OCI-LY7 (cell line): Measurements from ENCODE around the gene CIZ1. TPM values are rescaled to one million over a fixed set of nuclear protein-coding genes. Genes with fewer than 3 reads are reported as not detected.

Experiments used
- BruUV-seq: library from RNA; stranded (reverse); fragments of 400-500 nt; replicated peaks from 2 replicates; lab custom pipeline; 2021; lab: Mats Ljungman, UMichigan
- CTCF ChIA-PET: fragments of 300-600 bp; sonication (Branson Sonifier 250); formaldehyde crosslinking; loops from one replicate; lab custom pipeline; 2022; ENCODE audit warnings: antibody characterized with exemption; ENCODE audit not compliant: unreplicated experiment; lab: Charles Lee
- POLR2A ChIA-PET: fragments of 300-600 bp; sonication (Branson Sonifier 250); formaldehyde crosslinking; loops from one replicate; lab custom pipeline; 2022; ENCODE audit warnings: antibody characterized with exemption; lab: Charles Lee
- DNase-seq: peaks from one replicate; pipeline ENCODE4 v3.0.0-alpha.2; 2015; ENCODE audit warnings: low spot score
- H2AFZ ChIP-seq: fragments of 200-600 bp; sonication (generic), shearing (Covaris generic); 2 replicates; pipeline ENCODE4 v1.6.1; 2014; ENCODE audit warnings: mild to moderate bottlenecking, antibody characterized with exemption, low read length, moderate library complexity
- H3K27ac ChIP-seq: fragments of 200-600 bp; sonication (generic); 2 replicates; pipeline ENCODE4 v1.5.1; 2014; ENCODE audit warnings: mixed run types, low read depth, mild to moderate bottlenecking, moderate library complexity, low read length, inconsistent platforms; ENCODE audit not compliant: poor library complexity, severe bottlenecking
- H3K36me3 ChIP-seq: fragments of 200-600 bp; sonication (generic); 2 replicates; pipeline ENCODE4 v1.6.1; 2014; ENCODE audit warnings: mild to moderate bottlenecking, antibody characterized with exemption, low read length, moderate library complexity, mixed read lengths; ENCODE audit not compliant: insufficient read depth
- H3K4me1 ChIP-seq: fragments of 200-600 bp; sonication (generic); 2 replicates; pipeline ENCODE4 v1.5.1; 2014; ENCODE audit warnings: mild to moderate bottlenecking, low read length; ENCODE audit not compliant: insufficient read depth, poor library complexity, severe bottlenecking
- H3K4me2 ChIP-seq: fragments of 200-600 bp; sonication (generic); 2 replicates; pipeline ENCODE4 v1.6.1; 2014; ENCODE audit warnings: mild to moderate bottlenecking, low read length
- H3K4me3 ChIP-seq: fragments of 200-600 bp; sonication (generic); 2 replicates; pipeline ENCODE4 v1.5.1; 2014; ENCODE audit warnings: mild to moderate bottlenecking, low read depth, low read length; ENCODE audit not compliant: poor library complexity, severe bottlenecking
- H3K79me2 ChIP-seq: fragments of 200-600 bp; sonication (generic); 2 replicates; pipeline ENCODE4 v1.6.1; 2016; ENCODE audit warnings: low read depth, mild to moderate bottlenecking, low read length, moderate library complexity, mixed read lengths; ENCODE audit not compliant: insufficient read depth
- H3K9me2 ChIP-seq: fragments of 200-600 bp; sonication (generic); 2 replicates; pipeline ENCODE4 v1.6.1; 2016; ENCODE audit warnings: mild to moderate bottlenecking, low read length, mixed read lengths; ENCODE audit not compliant: insufficient read depth
- H3K9me3 ChIP-seq: fragments of 200-600 bp; sonication (generic); 2 replicates; pipeline ENCODE4 v1.6.1; 2014; ENCODE audit warnings: mild to moderate bottlenecking, mixed run types, low read length, mixed read lengths
- H4K20me1 ChIP-seq: fragments of 200-600 bp; sonication (generic); 2 replicates; pipeline ENCODE4 v1.6.1; 2014; ENCODE audit warnings: mild to moderate bottlenecking, antibody characterized with exemption, low read length, moderate library complexity, mixed read lengths; ENCODE audit not compliant: insufficient read depth
- CTCF ChIP-seq: fragments of 200-600 bp; sonication (generic); conservative IDR thresholded peaks from 2 replicates; pipeline ENCODE4 v1.5.1; 2014; ENCODE audit warnings: mild to moderate bottlenecking, antibody characterized with exemption, low read length, moderate library complexity, mixed read lengths
- EZH2phosphoT487 ChIP-seq: fragments of 200-600 bp; sonication (generic); IDR thresholded peaks from 2 replicates; pipeline ENCODE4 v1.6.1; 2018; ENCODE audit warnings: low read depth, borderline replicate concordance, mild to moderate bottlenecking, mixed run types, antibody characterized with exemption, low read length, moderate library complexity, mixed read lengths
- intact Hi-C: fragments of 100-400 bp; cut with micrococcal nuclease; formaldehyde crosslinking; loops from one replicate; pipeline ENCODE4 v1.10.0; 2022; ENCODE audit not compliant: unreplicated experiment
- total RNA-seq, 2 experiments: library from RNA; depleted of rRNA in 1 of 2; stranded (reverse); fragments of >200 nt in 1 of 2; shearing (Covaris generic) in 1 of 2; gene quantifications; 2 replicates each; pipeline ENCODE4 v1.2.3, GENCODE V29; 2014 to 2022

Gene CIZ1
- total RNA-seq, 2 experiments from 2014 or later: 45.4 to 121 TPM

- TF ChIP-seq EZH2phosphoT487: 0 out of 2 replicates have a peak, but pooled peaks have one; percentile 62
- no peak for TF ChIP-seq CTCF
- no peaks in the 10 kb centered on the region for H3K9me2 ChIP-seq
- no peaks in the 10 kb centered on the region for H3K9me3 ChIP-seq
- peaks cover 14% of the 10 kb centered on the region for H3K4me1 ChIP-seq
- intact Hi-C loops: loop anchor here (5.0 kb wide), 1 partner anchor 138 kb away; the partner anchor contains the start of gene SLC27A4
- no peaks in the 10 kb centered on the region for H4K20me1 ChIP-seq
- H3K4me3 ChIP-seq: peak overlapping the region; percentile 64
- ChIA-PET POLR2A (no interaction called here), CTCF (no interaction called here)
- no peaks in the 10 kb centered on the region for H3K36me3 ChIP-seq
- H2AFZ ChIP-seq: peak overlapping the region; percentile 28; the same call in 1 of the 2 replicates
- H3K27ac ChIP-seq: no peak overlapping the region
- no TSS peak for BruUV-seq
- H3K4me2 ChIP-seq: peak overlapping the region; percentile 82
- no peaks in the 10 kb centered on the region for H3K79me2 ChIP-seq
- no peak for DNase-seq
These were observed 12.6 kb upstream of the CIZ1 start for GRCh38 chr9:128203707-128204551.

GRCh38 chr9:128203024-128203706 lies 11.8 kb upstream of the CIZ1 start, which contains the start of gene DNM1:
TSS of gene DNM1 (plus strand) at chr9:128203379. CDS start at chr9:128203471, 92 bp downstream.
- CTCF ChIA-PET: no interaction called here
- Histone ChIP-seq H3K4me1 (peaks cover 14% of the 10 kb centered on the region), H3K4me3 (peak within 1 kb of the TSS; percentile 64), H3K9me3 (no peaks in the 10 kb centered on the region), H3K36me3 (no peaks in the 10 kb centered on the region), H4K20me1 (no peaks in the 10 kb centered on the region), H3K4me2 (peak within 1 kb of the TSS; percentile 82), H3K9me2 (no peaks in the 10 kb centered on the region), H3K27ac (no peak within 1 kb of the TSS), H2AFZ (peak within 1 kb of the TSS; percentile 91), H3K79me2 (no peaks in the 10 kb centered on the region)
- peak; percentile 81 for DNase-seq
- POLR2A ChIA-PET: no interaction called here
- intact Hi-C loops: loop anchor here (5.0 kb wide), 1 partner anchor 139 kb away; the partner anchor contains the start of gene SLC27A4
- TF ChIP-seq CTCF: peak; percentile 78
- no peak for TF ChIP-seq EZH2phosphoT487
- BruUV-seq: no TSS peak
